HG03520 (cell line): ENCODE data around the gene SKIC8.
"Not testable (repeated sequence)": the region's sequence is repeated elsewhere in the genome, so short reads cannot be mapped to it uniquely, and the experiment has no call there.

Source experiments
- ATAC-seq: cut with Tn5 transposase; IDR thresholded peaks from one replicate; pipeline ENCODE4 v1.9.1; 2021; ENCODE audit warnings: mild to moderate bottlenecking, moderate library complexity; ENCODE audit not compliant: unreplicated experiment

The SKIC8 gene

GRCh38 chr15:78257681-78258080 is 41.7 kb downstream of the SKIC8 start:
- no peak for ATAC-seq

GRCh38 chr15:78256044-78256437 is 43.4 kb downstream of the SKIC8 start:
- no peak for ATAC-seq

GRCh38 chr15:78255421-78256043 is 43.9 kb downstream of the SKIC8 start:
- ATAC-seq = no peak

GRCh38 chr15:78251136-78251535 is 48.3 kb downstream of the SKIC8 start:
- ATAC-seq = no peak

- no peak for ATAC-seq
Measured at GRCh38 chr15:78249131-78249530, 50.3 kb downstream of the SKIC8 start.

- ATAC-seq = no peak
Measured at GRCh38 chr15:78247911-78248310, 51.5 kb downstream of the SKIC8 start.

- not testable (repeated sequence) for ATAC-seq
Measured at GRCh38 chr15:78245976-78246620, 53.3 kb downstream of the SKIC8 start.

- ATAC-seq = not testable (repeated sequence)
Measured at GRCh38 chr15:78245392-78245791, 54.0 kb downstream of the SKIC8 start.

GRCh38 chr15:78244893-78245292 is 54.5 kb downstream of the SKIC8 start:
- no peak for ATAC-seq

GRCh38 chr15:78244101-78244500 is 55.3 kb downstream of the SKIC8 start:
- ATAC-seq = no peak

- no peak for ATAC-seq
Measured at GRCh38 chr15:78243491-78243941, 55.9 kb downstream of the SKIC8 start.

- no peak for ATAC-seq
Measured at GRCh38 chr15:78243058-78243457, 56.4 kb downstream of the SKIC8 start.

GRCh38 chr15:78242128-78242527 is 57.3 kb downstream of the SKIC8 start:
- ATAC-seq = no peak

GRCh38 chr15:78241017-78241416 is 58.4 kb downstream of the SKIC8 start:
- no peak for ATAC-seq

- ATAC-seq = no peak
Measured at GRCh38 chr15:78239811-78240210, 59.6 kb downstream of the SKIC8 start.

- ATAC-seq = no peak
Measured at GRCh38 chr15:78237146-78237545, 62.3 kb downstream of the SKIC8 start.

- ATAC-seq = no peak
Measured at GRCh38 chr15:78236491-78236890, 62.9 kb downstream of the SKIC8 start.

- no peak for ATAC-seq
Measured at GRCh38 chr15:78234515-78235040, 64.8 kb downstream of the SKIC8 start, which contains the start of gene ACSBG1. ACSBG1 (minus strand) TSS chr15:78234565; CDS start chr15:78234501, 64 bp downstream.

- no peak for ATAC-seq
Measured at GRCh38 chr15:78233496-78233895, 65.9 kb downstream of the SKIC8 start.
